ENCODE results near the gene MTERF2. TPM values are rescaled to one million over a fixed set of nuclear protein-coding genes. Genes with fewer than 3 reads are reported as not detected.
A peak's percentile ranks its signal among the peaks of the same experiment; 100 is the strongest.

The MTERF2 gene
- total and polyA plus RNA-seq, 8 donors = 9.9 to 42.8 (median 14.3) TPM

GRCh38 chr12:107025671-107026070 is 38.7 kb upstream of the MTERF2 start:
- no peak for DNase-seq
- Histone ChIP-seq H3K9me3 (no peaks in the 10 kb centered on the region), H3K27me3 (no peaks in the 10 kb centered on the region), H3K4me1 (peaks cover 29 to 54% (median 50%) of the 10 kb centered on the region in 3 donors), H3K4me3 (no peak overlapping the region), H3K27ac (no peak overlapping the region), H3K36me3 (no peaks in the 10 kb centered on the region)
- intact Hi-C loops (cut with DNase I) = no loop called here
- TF ChIP-seq, protein P1, sequence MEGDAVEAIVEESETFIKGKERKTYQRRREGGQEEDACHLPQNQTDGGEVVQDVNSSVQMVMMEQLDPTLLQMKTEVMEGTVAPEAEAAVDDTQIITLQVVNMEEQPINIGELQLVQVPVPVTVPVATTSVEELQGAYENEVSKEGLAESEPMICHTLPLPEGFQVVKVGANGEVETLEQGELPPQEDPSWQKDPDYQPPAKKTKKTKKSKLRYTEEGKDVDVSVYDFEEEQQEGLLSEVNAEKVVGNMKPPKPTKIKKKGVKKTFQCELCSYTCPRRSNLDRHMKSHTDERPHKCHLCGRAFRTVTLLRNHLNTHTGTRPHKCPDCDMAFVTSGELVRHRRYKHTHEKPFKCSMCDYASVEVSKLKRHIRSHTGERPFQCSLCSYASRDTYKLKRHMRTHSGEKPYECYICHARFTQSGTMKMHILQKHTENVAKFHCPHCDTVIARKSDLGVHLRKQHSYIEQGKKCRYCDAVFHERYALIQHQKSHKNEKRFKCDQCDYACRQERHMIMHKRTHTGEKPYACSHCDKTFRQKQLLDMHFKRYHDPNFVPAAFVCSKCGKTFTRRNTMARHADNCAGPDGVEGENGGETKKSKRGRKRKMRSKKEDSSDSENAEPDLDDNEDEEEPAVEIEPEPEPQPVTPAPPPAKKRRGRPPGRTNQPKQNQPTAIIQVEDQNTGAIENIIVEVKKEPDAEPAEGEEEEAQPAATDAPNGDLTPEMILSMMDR (IDR thresholded peaks at IDR 0.05) = no peak
- ATAC-seq = no peak
- no peak for FAIRE-seq
- 76 to 78% methylated on average over 1 of the region's 1 CpG for WGBS, 2 donors

GRCh38 chr12:107019546-107019945 is 32.6 kb upstream of the MTERF2 start:
- TF ChIP-seq, protein P1 (IDR thresholded peaks at IDR 0.05) = no peak
- 90 to 94% methylated on average over 2 of the region's 2 CpGs for WGBS, 2 donors
- no peak for DNase-seq
- ATAC-seq = no peak
- no peak overlapping the region for H3K4me3 ChIP-seq
- H3K27me3 ChIP-seq = no peaks in the 10 kb centered on the region
- H3K27ac ChIP-seq = no peak overlapping the region
- H3K9me3 ChIP-seq = no peaks in the 10 kb centered on the region
- no peaks in the 10 kb centered on the region for H3K36me3 ChIP-seq
- H3K4me1 ChIP-seq = peaks cover 0 to 10% (median 4%) of the 10 kb centered on the region in 3 donors
- FAIRE-seq = no peak
- intact Hi-C loops (cut with DNase I) = no loop called here

DNA sequence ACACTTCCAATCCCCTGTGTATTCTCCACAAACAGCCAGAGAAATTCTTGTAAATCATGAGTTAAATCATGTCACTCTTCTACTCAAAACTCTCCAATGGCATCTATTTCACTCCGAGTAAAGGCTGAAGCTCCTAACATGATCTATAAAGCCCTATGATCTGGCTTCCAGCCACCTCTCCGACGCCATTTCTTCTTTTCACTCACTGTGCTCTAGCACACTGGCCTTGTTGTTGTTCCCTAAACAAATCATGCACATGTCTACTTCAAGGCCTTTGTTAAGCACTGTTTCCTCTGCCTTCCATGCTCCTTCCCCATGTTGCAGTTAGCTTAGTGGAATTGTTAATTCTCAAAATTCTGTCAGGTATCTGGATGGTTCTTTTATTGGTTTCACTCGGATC is 30.1 kb upstream of the MTERF2 start:
- intact Hi-C loops (cut with DNase I) = no loop called here
- DNase-seq = no peak
- H3K36me3 ChIP-seq = no peaks in the 10 kb centered on the region
- no peak for ATAC-seq
- peaks cover 0 to 7% (median 0%) of the 10 kb centered on the region in 3 donors for H3K4me1 ChIP-seq
- 73 to 81% methylated on average over 4 of the region's 4 CpGs for WGBS, 2 donors
- H3K9me3 ChIP-seq = no peaks in the 10 kb centered on the region
- FAIRE-seq = no peak
- H3K27ac ChIP-seq = no peak overlapping the region
- TF ChIP-seq, protein P1 (IDR thresholded peaks at IDR 0.05) = no peak
- no peaks in the 10 kb centered on the region for H3K27me3 ChIP-seq
- H3K4me3 ChIP-seq = no peak overlapping the region

DNA sequence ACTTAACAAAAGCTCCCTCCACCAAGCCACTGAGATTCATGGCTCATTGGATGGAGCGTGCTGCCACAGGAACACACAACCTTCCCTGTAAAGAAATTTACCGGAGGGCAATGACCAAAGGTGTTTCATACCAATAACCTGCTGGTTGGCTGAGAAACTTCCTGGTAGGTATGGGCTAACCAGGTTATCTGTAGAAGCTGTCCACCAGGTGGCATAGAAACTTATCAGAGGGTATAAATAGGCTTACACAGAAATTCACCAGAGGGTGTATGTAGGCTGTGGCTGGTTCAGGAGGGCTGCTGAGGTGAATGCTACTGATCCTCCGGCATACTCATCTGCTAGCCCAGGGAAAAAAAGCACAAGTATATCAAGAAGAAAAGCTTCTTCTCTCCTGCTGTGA is 27.1 kb upstream of the MTERF2 start:
- peak; percentile 97 to 99 (median 98) for ATAC-seq
- peak in 3 of 6 donors; percentile 54 to 70 (median 63) for DNase-seq
- H3K36me3 ChIP-seq = no peaks in the 10 kb centered on the region
- no peak overlapping the region for H3K27ac ChIP-seq
- no peaks in the 10 kb centered on the region for H3K4me1 ChIP-seq
- no peak overlapping the region for H3K4me3 ChIP-seq
- no peaks in the 10 kb centered on the region for H3K27me3 ChIP-seq
- intact Hi-C loops (cut with DNase I) = no loop called here
- 47 to 57% methylated on average over 3 of the region's 3 CpGs for WGBS, 2 donors
- TF ChIP-seq, protein P1 (IDR thresholded peaks at IDR 0.05) = peak; percentile 13 to 41 (median 34)
- FAIRE-seq = no peak
- no peaks in the 10 kb centered on the region for H3K9me3 ChIP-seq

DNA sequence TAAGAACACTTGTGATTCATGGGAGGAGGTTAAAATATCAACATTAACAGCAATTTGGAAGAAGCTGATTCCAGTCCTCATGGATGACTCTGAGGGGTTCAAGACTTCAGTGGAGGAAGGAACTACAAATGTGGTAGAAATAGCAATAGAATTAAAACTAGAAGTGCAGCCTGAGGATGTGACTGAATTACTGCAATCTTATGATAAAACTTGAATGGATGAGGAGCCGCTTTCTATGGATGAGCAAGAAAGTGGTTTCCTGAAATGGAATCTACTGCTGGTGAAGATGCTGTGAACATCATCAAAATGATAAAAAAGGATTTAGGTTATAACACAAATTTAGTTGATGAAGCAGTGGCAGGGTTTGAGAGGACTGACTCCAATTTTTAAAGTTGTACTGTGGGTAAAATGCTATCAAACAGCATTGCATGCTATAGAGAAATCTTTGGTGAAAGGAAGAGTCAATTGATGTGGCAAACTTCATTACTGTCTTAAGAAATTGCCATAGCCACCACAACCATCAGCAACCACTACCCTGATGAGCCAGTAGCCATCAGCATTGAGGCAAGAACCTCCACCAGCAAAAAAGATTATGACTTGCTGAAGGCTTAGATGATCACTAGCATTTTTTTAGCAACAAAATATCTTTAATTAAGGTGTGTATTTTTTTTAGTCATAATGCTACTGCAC is 25.9 kb upstream of the MTERF2 start:
- TF ChIP-seq, protein P1 (IDR thresholded peaks at IDR 0.05) = no peak
- Histone ChIP-seq H3K27me3 (no peaks in the 10 kb centered on the region), H3K27ac (no peak overlapping the region), H3K36me3 (no peaks in the 10 kb centered on the region), H3K4me3 (no peak overlapping the region), H3K9me3 (no peaks in the 10 kb centered on the region), H3K4me1 (no peaks in the 10 kb centered on the region)
- 95 to 100% methylated on average over 1 of the region's 1 CpG for WGBS, 2 donors
- intact Hi-C loops (cut with DNase I) = no loop called here
- DNase-seq = no peak
- no peak for ATAC-seq
- no peak for FAIRE-seq

Data from pancreas (tissue), 10 donors.